Measurements from ENCODE around the gene KIAA0232. TPM values are rescaled to one million over a fixed set of nuclear protein-coding genes. Genes with fewer than 3 reads are reported as not detected.

Gene KIAA0232
- total RNA-seq, 4 donors from 2014 or later, result 27.6 to 34.1 (median 32.7) TPM

DNA sequence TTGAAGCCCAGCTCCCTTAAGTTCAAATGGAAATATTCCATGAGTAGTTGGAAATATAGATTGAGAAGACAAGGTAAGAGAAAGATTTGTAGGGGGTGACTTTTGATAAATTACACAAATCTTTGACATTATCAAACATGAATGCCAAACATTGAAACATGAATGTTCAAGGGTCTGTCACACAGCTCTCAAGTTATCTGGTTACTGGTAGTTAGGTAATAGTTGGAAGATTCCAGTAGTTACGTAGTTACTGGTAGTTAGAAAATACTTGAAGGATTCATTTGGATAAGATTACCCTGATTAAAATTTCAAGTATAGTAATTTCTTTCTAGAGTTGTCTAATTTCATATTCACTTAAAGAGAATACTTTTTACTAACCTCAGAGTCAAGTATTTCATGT is 20.7 kb downstream of the KIAA0232 start:
- no peak for DNase-seq (ENCODE audit: low spot score in 2 of 2)
- Histone ChIP-seq H3K27me3 (no peaks in the 10 kb centered on the region), H3K4me1 (peaks cover 11% of the 10 kb centered on the region), H3K36me3 (no peaks in the 10 kb centered on the region), H3K4me3 (no peak overlapping the region), H3K27ac (no peak overlapping the region), H3K9me3 (no peaks in the 10 kb centered on the region)
- TF ChIP-seq POLR2AphosphoS5 (IDR thresholded peaks at IDR 0.05) (no peak), POLR2A (IDR thresholded peaks at IDR 0.05) (no peak), EP300 (IDR thresholded peaks at IDR 0.05) (no peak)
- TF ChIP-seq, protein P1, sequence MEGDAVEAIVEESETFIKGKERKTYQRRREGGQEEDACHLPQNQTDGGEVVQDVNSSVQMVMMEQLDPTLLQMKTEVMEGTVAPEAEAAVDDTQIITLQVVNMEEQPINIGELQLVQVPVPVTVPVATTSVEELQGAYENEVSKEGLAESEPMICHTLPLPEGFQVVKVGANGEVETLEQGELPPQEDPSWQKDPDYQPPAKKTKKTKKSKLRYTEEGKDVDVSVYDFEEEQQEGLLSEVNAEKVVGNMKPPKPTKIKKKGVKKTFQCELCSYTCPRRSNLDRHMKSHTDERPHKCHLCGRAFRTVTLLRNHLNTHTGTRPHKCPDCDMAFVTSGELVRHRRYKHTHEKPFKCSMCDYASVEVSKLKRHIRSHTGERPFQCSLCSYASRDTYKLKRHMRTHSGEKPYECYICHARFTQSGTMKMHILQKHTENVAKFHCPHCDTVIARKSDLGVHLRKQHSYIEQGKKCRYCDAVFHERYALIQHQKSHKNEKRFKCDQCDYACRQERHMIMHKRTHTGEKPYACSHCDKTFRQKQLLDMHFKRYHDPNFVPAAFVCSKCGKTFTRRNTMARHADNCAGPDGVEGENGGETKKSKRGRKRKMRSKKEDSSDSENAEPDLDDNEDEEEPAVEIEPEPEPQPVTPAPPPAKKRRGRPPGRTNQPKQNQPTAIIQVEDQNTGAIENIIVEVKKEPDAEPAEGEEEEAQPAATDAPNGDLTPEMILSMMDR (IDR thresholded peaks at IDR 0.05), result no peak
- 90% methylated on average over 1 of the region's 1 CpG for WGBS

DNA sequence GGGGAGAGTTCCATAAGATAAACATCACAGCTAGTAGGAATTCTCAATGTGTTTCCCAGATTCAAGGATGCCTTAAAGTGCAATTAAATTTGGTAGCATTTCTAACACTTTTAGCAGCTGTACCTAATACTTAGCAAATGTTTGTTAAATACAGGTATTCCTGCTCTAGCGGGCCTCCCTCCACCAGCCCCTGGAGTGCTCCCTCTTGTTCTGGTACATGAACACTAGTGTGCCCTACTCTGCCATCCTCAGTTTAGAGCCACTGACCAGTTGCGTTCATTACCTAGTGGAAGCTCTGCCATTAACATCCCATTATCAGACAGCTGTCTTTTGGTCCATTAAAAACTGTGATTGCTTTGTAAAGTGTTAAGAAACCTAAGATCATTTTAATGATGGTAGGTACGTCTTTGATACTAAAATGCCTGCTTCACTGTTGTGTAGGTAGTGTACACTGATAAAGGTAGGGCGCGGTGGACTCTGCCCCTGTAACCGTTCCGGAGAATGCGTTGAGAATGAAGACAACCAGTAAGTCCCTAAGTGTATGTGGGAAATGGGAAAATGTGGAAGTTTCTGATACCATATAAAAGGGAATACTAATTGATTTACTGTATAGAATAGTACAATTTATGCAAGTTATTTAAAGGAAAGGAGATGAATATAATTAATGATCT is 21.7 kb downstream of the KIAA0232 start:
- WGBS, result 95% methylated on average over 8 of the region's 8 CpGs
- peaks cover 11% of the 10 kb centered on the region for H3K4me1 ChIP-seq
- H3K9me3 ChIP-seq, result no peaks in the 10 kb centered on the region
- H3K36me3 ChIP-seq, result no peaks in the 10 kb centered on the region
- no peak overlapping the region for H3K4me3 ChIP-seq
- no peak for DNase-seq (ENCODE audit: low spot score in 2 of 2)
- no peak for TF ChIP-seq POLR2A (IDR thresholded peaks at IDR 0.05)
- no peak for TF ChIP-seq EP300 (IDR thresholded peaks at IDR 0.05)
- TF ChIP-seq, protein P1 (IDR thresholded peaks at IDR 0.05), result no peak
- TF ChIP-seq POLR2AphosphoS5 (IDR thresholded peaks at IDR 0.05), result no peak
- no peaks in the 10 kb centered on the region for H3K27me3 ChIP-seq
- no peak overlapping the region for H3K27ac ChIP-seq

DNA sequence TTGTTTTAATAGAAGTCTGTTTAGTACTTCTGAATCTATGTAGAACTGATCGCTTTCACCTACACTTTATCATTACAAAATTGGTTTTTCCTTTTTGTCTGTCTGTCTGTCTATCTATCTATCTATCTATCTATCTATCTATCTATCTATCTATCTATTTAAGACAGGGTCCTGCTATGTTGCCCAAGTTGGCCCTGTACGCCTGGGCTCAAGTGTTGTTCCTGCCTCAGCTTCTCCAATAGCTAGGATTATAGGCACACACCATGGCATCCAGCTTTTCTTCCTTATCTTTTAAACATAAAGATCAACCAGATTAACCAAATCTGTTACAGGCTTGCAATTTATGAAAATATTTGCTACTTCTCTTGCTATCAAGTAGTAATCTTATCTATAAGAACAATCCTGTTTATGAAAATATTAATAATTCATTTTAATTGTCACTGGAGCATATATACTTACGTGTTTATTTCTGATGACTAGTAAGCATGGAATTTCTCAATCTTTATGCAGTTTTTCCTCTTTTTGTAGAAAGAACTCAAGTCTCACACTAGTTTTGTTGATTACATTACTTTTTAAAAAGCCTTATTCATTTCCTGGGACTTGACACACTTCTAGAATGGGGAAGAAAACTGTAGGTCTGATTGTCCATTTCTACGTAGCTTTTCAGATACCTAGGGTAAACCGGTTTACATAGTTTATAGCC is 24.5 kb downstream of the KIAA0232 start:
- H3K4me1 ChIP-seq, result peaks cover 11% of the 10 kb centered on the region
- no peak for DNase-seq (ENCODE audit: low spot score in 2 of 2)
- H3K27me3 ChIP-seq, result no peaks in the 10 kb centered on the region

DNA sequence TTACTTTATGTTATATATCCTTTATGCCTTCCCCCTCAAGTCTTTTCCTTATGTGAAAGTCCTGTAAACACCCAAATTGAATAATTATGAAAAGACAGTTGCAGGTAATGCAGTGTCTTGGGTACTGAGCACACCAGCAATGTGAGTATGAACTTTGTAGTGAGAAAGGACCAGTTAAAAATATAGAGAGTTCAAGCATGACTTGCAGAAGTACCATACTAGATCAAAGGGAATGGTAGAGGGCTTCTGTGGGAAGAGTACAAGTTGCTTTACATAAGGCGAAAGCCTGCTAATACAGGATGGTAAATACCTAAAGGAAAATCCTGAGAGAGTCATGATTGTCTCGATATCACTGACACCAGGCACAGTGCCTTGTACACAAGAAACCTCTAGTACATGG is 25.7 kb downstream of the KIAA0232 start:
- H3K27me3 ChIP-seq, result no peaks in the 10 kb centered on the region
- H3K27ac ChIP-seq, result no peak overlapping the region
- H3K4me1 ChIP-seq, result peaks cover 11% of the 10 kb centered on the region
- H3K36me3 ChIP-seq, result no peaks in the 10 kb centered on the region
- no peak overlapping the region for H3K4me3 ChIP-seq
- no peak for DNase-seq (ENCODE audit: low spot score in 2 of 2)
- WGBS, result 96% methylated on average over 2 of the region's 2 CpGs
- no peaks in the 10 kb centered on the region for H3K9me3 ChIP-seq
- TF ChIP-seq POLR2A (IDR thresholded peaks at IDR 0.05), result no peak
- TF ChIP-seq EP300 (IDR thresholded peaks at IDR 0.05), result no peak
- TF ChIP-seq, protein P1 (IDR thresholded peaks at IDR 0.05), result no peak
- TF ChIP-seq POLR2AphosphoS5 (IDR thresholded peaks at IDR 0.05), result no peak

More for the DNA sequence above, 24.5 kb downstream of the KIAA0232 start:
- H3K4me3 ChIP-seq, result no peak overlapping the region
- H3K27ac ChIP-seq, result no peak overlapping the region
- H3K9me3 ChIP-seq, result no peaks in the 10 kb centered on the region
- H3K36me3 ChIP-seq, result no peaks in the 10 kb centered on the region
- WGBS, result 82% methylated on average over 5 of the region's 5 CpGs
- no peak for TF ChIP-seq POLR2A (IDR thresholded peaks at IDR 0.05)
- no peak for TF ChIP-seq POLR2AphosphoS5 (IDR thresholded peaks at IDR 0.05)
- no peak for TF ChIP-seq EP300 (IDR thresholded peaks at IDR 0.05)
- TF ChIP-seq, protein P1 (IDR thresholded peaks at IDR 0.05), result no peak

DNA sequence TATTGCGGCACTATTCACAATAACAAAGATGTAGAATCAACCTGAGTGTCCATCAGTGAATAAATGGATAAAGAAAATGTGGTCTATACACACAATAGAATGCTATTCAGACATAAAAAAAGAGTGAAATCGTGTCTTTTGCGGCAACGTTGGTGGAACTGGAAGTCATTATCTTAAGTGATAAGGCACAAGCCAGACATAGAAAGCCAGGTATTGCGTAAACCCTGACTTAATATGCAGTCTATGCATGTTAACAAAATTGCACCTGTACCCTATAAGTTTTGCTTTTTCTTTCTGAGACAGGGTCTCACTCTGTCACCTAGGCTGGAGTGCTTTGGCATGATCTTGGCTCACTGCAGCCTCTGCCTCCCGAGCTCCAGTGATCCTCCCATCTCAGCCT is 28.6 kb downstream of the KIAA0232 start:
- no peak for TF ChIP-seq EP300 (IDR thresholded peaks at IDR 0.05)
- TF ChIP-seq, protein P1 (IDR thresholded peaks at IDR 0.05), result no peak
- TF ChIP-seq POLR2AphosphoS5 (IDR thresholded peaks at IDR 0.05), result no peak
- no peak for TF ChIP-seq POLR2A (IDR thresholded peaks at IDR 0.05)
- DNase-seq (ENCODE audit: low spot score in 2 of 2), result no peak
- H3K4me1 ChIP-seq, result peaks cover 11% of the 10 kb centered on the region
- no peak overlapping the region for H3K27ac ChIP-seq
- no peaks in the 10 kb centered on the region for H3K9me3 ChIP-seq
- no peak overlapping the region for H3K4me3 ChIP-seq
- no peaks in the 10 kb centered on the region for H3K36me3 ChIP-seq
- H3K27me3 ChIP-seq, result no peaks in the 10 kb centered on the region
- WGBS, result 91% methylated on average over 6 of the region's 6 CpGs

Measured in suprapubic skin (tissue), 4 donors.